GM11168 (cell line): ENCODE data around the gene SMURF1.

Source experiments
- in situ Hi-C: fragments of 300-500 bp; cut with MboI; formaldehyde crosslinking; loops from one replicate; pipeline ENCODE4 v1.12.0; 2022; ENCODE audit warnings: low sequenced_read_pairs; ENCODE audit not compliant: unreplicated experiment

SMURF1 gene

DNA sequence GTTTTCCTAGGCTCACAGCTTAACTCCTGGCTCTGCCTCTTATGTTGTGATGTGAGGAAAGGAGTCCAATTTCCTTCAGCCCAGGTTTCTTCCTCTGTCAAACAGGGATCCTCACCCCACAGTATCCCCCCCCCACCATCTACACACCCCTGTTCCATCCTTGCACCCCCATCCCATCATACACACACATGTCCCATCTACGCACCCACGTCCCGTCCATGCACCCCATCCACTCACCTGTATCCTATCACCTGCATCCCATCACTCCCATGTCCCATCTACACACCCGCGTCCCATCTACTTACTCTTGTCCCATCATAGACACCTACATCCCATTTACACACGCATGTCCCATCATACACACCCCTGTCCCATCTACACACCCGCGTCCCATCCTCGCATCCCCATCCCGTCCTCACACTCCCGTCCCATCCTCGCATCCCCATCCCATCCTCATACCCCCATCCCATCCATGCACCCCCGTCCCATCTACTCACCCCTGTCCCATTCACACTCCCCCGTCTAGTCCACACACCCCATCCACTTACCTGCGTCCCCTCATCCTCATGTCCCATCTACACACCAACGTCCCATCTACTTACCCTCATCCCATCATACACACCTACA, 148.3 kb downstream of the SMURF1 start:
- in situ Hi-C loops, result no loop called here

DNA sequence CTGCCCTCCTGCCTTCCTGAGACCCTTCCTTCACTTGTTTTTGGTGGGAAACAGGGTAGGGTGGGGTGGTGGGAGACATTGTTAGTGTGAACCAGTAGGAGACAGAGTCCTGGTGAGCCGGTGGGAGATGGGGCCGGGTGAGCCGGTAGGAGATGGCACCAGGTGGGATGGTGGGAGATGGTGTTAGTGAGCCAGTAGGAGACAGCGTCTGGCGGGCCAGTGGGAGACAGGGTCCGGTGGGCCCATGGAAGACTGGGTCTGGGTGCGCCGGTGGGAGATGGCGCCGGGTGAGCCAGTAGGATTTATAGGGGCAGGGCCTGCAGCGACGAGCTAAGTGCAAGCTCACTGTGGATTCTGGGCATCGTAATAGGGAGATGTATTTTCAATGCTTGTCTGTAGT, 148.8 kb downstream of the SMURF1 start:
- in situ Hi-C loops, result no loop called here

DNA sequence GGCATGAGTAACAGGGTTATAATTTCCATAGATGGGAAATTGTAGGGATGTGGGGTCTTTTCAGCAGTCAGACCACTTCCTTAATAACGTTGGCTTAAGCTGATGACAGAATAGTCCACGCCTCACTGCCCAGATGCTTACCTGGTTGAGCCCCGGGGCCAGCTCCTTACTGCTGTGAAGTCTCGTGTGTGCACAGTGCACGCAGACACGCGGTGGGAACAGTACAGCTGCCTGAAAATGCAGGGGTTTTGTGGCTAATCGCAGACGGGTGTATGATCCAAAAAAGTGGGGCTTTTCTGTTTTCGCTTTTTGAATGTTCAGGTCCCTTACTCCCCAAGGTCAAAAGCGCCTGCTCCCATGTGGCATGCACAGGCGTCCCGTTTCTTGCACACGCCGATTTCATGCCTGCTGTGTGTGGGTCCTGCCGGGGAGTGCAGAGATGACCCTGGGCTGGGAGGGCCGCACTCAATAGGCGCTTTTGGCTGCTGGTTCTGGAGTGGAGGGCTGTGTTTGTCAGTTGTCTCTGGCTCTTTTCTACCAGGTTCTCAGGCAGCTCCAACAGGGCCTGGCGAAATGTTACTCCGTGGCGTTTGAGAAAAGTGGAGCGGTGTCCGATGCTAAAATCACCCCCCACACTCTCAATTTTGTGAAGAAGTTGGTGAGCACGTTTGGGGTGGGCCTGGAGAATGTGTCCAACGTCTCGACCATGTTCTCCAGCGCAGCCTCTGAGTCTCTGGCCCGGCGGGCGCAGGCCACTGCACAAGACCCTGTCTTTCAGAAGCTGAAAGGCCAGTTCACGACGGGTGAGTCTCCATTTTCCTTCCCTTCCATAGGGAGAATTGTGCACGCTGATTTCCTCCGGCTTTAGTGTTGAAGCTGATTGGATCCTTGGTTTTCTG, 149.6 kb downstream of the SMURF1 start:
- in situ Hi-C loops, result no loop called here

DNA sequence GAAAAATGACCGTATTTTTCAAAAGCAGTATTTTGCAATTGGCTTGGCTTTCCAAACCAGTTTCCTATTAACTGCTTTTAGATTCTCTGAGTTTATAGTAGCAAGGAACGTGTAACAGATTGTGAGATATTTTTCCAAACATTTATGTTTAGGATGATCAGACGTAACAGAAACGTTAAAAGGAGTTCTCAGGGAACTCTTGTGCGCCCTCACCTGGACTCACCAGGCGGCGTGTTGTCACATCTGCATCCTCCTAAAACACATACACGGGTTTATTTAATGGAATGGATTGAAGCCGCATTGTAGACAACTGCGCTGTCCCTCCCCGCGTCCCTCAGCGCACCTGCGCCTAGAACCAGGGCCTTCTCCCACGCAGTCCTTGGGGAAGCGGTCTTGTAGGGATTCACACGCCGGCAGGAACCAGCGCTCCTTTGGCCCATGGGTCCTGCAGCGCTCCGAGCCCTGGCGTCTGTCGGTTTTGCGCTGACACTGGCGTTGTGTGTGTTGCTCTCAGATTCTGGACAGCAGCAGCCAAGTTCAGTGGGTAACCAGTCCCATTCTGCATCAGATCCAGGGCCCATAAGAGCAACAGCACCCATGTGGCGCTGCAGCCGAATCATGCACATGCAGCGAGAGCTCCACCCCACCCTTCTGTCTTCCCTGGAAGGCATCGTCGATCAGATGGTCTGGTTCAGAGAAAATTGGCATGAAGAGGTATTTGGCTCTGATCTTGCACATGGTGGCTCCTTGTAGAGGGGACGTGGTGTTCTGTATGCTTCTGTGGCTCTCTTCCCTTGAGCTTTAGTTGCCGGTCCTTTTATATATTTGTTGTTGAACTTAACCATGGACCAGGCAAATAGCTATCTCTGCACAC, 150.6 kb downstream of the SMURF1 start:
- in situ Hi-C loops, result no loop called here

DNA sequence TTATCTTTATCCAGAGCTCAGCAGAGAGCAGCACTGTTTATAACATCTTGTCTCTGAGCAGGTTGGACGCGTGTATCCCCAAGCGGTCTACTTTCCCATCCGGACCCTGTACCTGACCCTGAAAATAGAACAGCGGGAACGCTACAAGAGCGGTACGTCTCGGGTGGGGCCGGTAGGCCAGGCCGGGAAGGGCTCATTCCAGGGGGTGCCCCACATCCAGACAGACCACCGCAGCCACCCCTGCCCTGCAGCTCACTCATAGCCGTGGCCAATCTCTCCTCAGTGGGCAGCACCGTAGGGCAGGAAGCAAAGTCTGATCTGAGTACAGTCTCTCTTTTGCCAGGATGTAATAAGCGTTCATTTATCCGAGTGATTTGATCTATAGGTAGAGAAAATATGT, 151.8 kb downstream of the SMURF1 start:
- in situ Hi-C loops, result no loop called here

DNA sequence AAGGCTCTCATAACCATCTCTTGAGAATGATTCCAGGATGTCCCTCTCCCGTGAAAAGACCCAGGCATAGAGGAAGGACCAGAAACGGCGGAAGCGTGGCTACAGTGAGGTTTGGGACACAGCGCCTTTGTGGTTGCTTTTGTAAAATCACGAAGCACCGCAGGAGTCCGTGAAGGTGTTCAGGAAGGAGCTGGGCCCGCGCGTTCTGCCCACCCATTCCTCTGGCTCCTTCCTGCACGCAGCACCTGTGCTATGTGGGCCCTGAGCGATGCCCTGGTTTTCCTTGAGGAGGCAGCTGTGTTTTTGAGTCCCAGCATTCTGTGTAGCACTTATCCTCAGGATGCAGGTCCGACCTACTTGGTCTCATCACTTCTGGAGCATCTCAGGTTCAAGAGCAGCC, 152.8 kb downstream of the SMURF1 start:
- in situ Hi-C loops, result no loop called here

DNA sequence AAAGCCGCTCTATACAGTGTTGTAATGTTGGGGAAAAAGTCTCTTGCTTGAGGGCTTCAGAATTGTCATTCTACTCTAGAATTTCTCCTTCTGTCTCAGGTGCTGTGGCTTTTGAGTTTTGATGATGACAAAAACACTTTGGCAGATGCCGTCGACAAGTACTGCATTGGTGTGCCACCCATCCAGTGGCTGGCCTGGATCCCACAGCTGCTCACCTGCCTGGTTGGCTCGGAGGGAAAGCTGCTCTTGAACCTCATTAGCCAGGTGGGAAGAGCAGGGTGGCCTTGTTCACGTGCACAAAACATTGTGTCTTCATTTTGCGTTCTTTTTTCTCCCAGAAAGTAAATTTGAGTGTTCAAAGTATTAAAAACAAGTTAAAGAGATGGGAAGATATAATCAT, 153.6 kb downstream of the SMURF1 start:
- in situ Hi-C loops, result no loop called here

DNA sequence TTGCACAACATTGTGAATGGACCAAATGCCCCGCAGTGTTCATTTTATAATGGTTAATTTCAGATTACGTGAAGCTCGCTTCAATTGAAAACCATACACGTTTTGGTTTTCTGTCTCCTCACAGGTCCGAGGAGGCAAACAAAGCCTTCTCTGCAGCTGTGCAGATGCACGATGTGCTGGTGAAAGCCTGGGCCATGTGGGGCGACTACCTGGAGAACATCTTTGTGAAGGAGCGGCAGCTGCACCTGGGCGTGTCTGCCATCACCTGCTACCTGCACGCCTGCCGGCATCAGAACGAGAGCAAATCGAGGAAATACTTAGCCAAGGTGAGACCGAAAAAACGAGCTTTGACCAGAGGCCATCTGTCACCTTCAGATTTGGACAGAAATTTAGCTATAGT, 155.3 kb downstream of the SMURF1 start:
- in situ Hi-C loops, result no loop called here

DNA sequence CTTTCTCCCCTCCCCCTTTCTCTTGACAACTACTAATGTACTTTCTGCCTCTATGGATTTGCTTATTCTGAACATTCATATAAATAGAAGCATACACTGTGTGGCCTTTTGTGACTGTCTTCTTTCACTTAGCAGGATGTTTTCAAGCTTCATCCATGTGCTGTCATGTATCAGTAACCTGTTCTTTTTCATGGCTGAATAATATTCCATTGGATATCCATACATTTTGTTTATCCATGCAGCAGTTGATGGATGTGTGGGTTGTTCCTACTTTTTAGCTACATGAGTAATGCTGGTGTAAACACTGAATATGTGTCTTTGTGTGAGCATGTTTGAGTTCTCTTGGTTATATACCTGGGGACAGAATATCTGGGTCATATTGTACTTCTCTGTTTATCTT, 158.0 kb downstream of the SMURF1 start:
- in situ Hi-C loops, result no loop called here

DNA sequence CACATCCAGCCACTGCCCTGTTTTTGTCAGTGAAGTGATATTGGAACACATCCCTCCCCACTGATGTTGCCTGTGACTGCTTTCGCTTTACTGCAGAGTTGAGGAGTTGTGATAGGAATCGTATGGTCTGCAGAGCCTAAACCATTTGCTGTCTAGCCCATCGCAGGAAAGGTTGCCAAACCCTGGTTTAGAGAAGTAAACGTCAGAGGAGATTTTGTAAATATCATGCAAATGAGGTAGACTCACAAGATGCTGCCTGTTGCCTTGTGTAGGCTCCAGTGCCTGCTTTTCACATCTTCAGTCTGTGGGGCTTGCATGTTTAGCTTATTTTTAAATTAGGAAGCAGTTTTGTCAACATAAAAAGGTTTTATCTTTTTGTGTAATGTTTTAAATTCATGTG, 158.5 kb downstream of the SMURF1 start:
- in situ Hi-C loops, result no loop called here

DNA sequence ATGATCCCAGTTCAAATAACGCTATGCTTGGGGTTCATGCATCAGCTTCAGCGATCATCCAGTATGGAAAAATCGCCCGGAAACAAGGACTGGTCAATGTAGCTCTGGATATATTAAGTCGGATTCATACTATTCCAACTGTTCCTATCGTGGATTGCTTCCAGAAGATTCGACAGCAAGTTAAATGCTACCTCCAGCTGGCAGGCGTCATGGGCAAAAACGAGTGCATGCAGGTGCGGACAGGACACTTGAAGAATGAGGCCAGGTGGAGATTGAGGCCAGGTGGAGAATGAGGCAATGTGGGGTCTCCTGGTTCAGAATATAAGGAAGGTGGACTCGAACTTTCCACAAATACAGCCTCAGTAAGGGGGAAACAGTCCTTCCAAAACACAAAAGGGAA, 159.8 kb downstream of the SMURF1 start:
- in situ Hi-C loops, result no loop called here

DNA sequence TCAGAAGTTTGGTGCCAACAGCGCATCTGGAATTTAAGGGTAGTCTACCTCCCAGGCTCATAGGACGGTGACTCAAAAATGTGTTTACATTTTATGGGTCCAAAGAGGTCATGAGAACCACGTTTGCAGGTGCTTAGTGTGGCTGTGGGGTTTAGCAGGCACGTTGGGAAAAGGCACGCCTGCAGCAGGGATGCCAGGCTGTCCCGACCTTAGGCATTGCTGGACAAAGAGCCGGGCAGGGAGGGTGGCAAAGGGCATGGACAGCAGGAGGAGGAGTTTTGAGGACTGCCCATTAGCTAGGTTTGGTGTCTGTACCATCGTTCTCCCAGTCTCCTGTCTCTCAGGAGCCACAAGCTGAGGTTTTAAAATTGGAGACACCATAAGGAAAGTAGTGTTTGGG, 161.2 kb downstream of the SMURF1 start:
- in situ Hi-C loops, result no loop called here

DNA sequence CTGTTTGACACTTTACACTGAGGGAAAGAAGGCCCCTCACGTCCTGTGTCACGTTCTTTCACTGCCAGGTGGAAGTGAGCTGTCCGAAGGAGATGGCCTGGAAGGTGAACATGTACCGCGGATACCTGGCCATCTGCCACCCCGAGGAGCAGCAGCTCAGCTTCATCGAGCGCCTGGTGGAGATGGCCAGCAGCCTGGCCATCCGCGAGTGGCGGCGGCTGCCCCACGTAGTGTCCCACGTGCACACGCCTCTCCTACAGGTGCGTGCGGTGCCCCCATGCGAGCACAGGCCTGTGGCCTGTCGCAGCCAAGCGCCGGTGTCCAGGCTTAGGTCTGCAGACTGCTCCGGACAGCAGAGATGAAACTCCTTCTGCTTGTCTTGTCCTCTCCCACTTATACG, 162.2 kb downstream of the SMURF1 start:
- in situ Hi-C loops, result no loop called here

DNA sequence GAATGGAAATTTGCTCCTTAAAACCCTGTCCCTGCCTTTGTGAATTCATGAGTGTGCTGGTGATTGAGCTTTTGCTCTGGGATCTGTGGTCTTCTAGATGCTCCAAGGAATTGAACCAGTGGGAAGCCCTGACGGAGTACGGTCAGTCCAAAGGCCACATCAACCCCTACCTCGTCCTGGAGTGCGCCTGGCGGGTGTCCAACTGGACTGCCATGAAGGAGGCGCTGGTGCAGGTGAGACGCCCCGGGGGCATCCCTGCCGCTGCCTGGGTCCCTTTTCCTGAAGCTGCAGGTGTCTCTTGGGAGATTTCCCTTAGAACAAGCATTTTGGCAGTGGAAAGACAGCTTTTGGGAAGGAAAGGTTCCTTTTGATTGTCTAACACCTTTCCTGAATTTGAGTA, 165.2 kb downstream of the SMURF1 start:
- in situ Hi-C loops, result no loop called here
